ENCODE measurements around the gene SLITRK4. TPM values are rescaled to one million over a fixed set of nuclear protein-coding genes. Genes with fewer than 3 reads are reported as not detected.
A peak's percentile ranks its signal among the peaks of the same experiment; 100 is the strongest.

SLITRK4 gene
- total and polyA plus RNA-seq, 2 donors (not counting 1 experiment from before 2014, with no cell fraction given), result 0.01 to 0.99 TPM

- Histone ChIP-seq H3K4me1 (ENCODE audit: control insufficient read depth, extremely low read depth, insufficient read depth, low read length) (no peaks in the 10 kb centered on the region), H3K27ac (ENCODE audit: insufficient read depth, low read length) (no peak overlapping the region), H3K4me2 (ENCODE audit: extremely low read depth, insufficient read depth, low read length) (no peak overlapping the region), H3K9ac (ENCODE audit: insufficient read depth, low read length) (no peak overlapping the region), H3K79me2 (ENCODE audit: control insufficient read depth, insufficient read depth, low read length) (no peaks in the 10 kb centered on the region), H4K20me1 (ENCODE audit: control insufficient read depth, extremely low read depth, insufficient read depth, low read length) (no peaks in the 10 kb centered on the region), H3K9me3 (ENCODE audit: control insufficient read depth, insufficient read depth, low read depth, low read length) (no peaks in the 10 kb centered on the region), H3K27me3 (ENCODE audit: control insufficient read depth, insufficient read depth, low read length) (no peaks in the 10 kb centered on the region), H2AFZ (ENCODE audit: low read length) (no peak overlapping the region), H3K4me3 (replicated peaks in 1 of 4; ENCODE audit: control extremely low read depth in 1 of 4, insufficient read depth in 1 of 4, low read depth in 3 of 4, low read length in 4 of 4) (no peak overlapping the region), H3K36me3 (ENCODE audit: control insufficient read depth, insufficient read depth, low read length) (no peaks in the 10 kb centered on the region)
- no peak for DNase-seq (ENCODE audit: low read depth in 2 of 2)
- TF ChIP-seq CTCF (conservative IDR thresholded peaks at IDR 0.05 in 1 of 2, IDR thresholded peaks at IDR 0.05 in 1 of 2; ENCODE audit: low read depth in 1 of 2, low read length in 2 of 2), result no peak
- no peak for TF ChIP-seq EZH2 (IDR thresholded peaks at IDR 0.05; ENCODE audit: low read length, missing control alignments)
Observed at GRCh38 chrX:143669395-143669794, 33.5 kb upstream of the SLITRK4 start.

- no peaks in the 10 kb centered on the region for H3K79me2 ChIP-seq (ENCODE audit: control insufficient read depth, insufficient read depth, low read length)
Observed at GRCh38 chrX:143664302-143664701, 28.4 kb upstream of the SLITRK4 start.

GRCh38 chrX:143663755-143664154, 27.9 kb upstream of the SLITRK4 start:
- no peak for TF ChIP-seq CTCF (conservative IDR thresholded peaks at IDR 0.05 in 1 of 2, IDR thresholded peaks at IDR 0.05 in 1 of 2; ENCODE audit: low read depth in 1 of 2, low read length in 2 of 2)
- no peak for TF ChIP-seq EZH2 (IDR thresholded peaks at IDR 0.05; ENCODE audit: low read length, missing control alignments)
- no peak overlapping the region for H2AFZ ChIP-seq (ENCODE audit: low read length)

More at GRCh38 chrX:143664302-143664701, 28.4 kb upstream of the SLITRK4 start:
- no peak overlapping the region for H3K9ac ChIP-seq (ENCODE audit: insufficient read depth, low read length)
- no peak for TF ChIP-seq EZH2 (IDR thresholded peaks at IDR 0.05; ENCODE audit: low read length, missing control alignments)
- peak in 1 of 2 donors; percentile 30 for TF ChIP-seq CTCF (conservative IDR thresholded peaks at IDR 0.05 in 1 of 2, IDR thresholded peaks at IDR 0.05 in 1 of 2; ENCODE audit: low read depth in 1 of 2, low read length in 2 of 2)
- H3K4me3 ChIP-seq (replicated peaks in 1 of 4; ENCODE audit: control extremely low read depth in 1 of 4, insufficient read depth in 1 of 4, low read depth in 3 of 4, low read length in 4 of 4), result no peak overlapping the region
- H3K27me3 ChIP-seq (ENCODE audit: control insufficient read depth, insufficient read depth, low read length), result no peaks in the 10 kb centered on the region
- H3K4me2 ChIP-seq (ENCODE audit: extremely low read depth, insufficient read depth, low read length), result no peak overlapping the region
- no peaks in the 10 kb centered on the region for H4K20me1 ChIP-seq (ENCODE audit: control insufficient read depth, extremely low read depth, insufficient read depth, low read length)
- H2AFZ ChIP-seq (ENCODE audit: low read length), result no peak overlapping the region
- peak; percentile 1 to 4 for DNase-seq (ENCODE audit: low read depth in 2 of 2)
- H3K4me1 ChIP-seq (ENCODE audit: control insufficient read depth, extremely low read depth, insufficient read depth, low read length), result no peaks in the 10 kb centered on the region
- H3K27ac ChIP-seq (ENCODE audit: insufficient read depth, low read length), result no peak overlapping the region
- H3K9me3 ChIP-seq (ENCODE audit: control insufficient read depth, insufficient read depth, low read depth, low read length), result no peaks in the 10 kb centered on the region
- no peaks in the 10 kb centered on the region for H3K36me3 ChIP-seq (ENCODE audit: control insufficient read depth, insufficient read depth, low read length)

More at GRCh38 chrX:143663755-143664154, 27.9 kb upstream of the SLITRK4 start:
- Histone ChIP-seq H3K4me3 (replicated peaks in 1 of 4; ENCODE audit: control extremely low read depth in 1 of 4, insufficient read depth in 1 of 4, low read depth in 3 of 4, low read length in 4 of 4) (no peak overlapping the region), H3K36me3 (ENCODE audit: control insufficient read depth, insufficient read depth, low read length) (no peaks in the 10 kb centered on the region), H4K20me1 (ENCODE audit: control insufficient read depth, extremely low read depth, insufficient read depth, low read length) (no peaks in the 10 kb centered on the region), H3K27me3 (ENCODE audit: control insufficient read depth, insufficient read depth, low read length) (no peaks in the 10 kb centered on the region), H3K79me2 (ENCODE audit: control insufficient read depth, insufficient read depth, low read length) (no peaks in the 10 kb centered on the region), H3K9me3 (ENCODE audit: control insufficient read depth, insufficient read depth, low read depth, low read length) (no peaks in the 10 kb centered on the region), H3K4me1 (ENCODE audit: control insufficient read depth, extremely low read depth, insufficient read depth, low read length) (no peaks in the 10 kb centered on the region), H3K4me2 (ENCODE audit: extremely low read depth, insufficient read depth, low read length) (no peak overlapping the region), H3K9ac (ENCODE audit: insufficient read depth, low read length) (no peak overlapping the region), H3K27ac (ENCODE audit: insufficient read depth, low read length) (no peak overlapping the region)
- DNase-seq (ENCODE audit: low read depth in 2 of 2), result no peak
